WI38 (cell line): ENCODE measurements around the gene RPS15A.
"Not testable (repeated sequence)": the region's sequence is repeated elsewhere in the genome, so short reads cannot be mapped to it uniquely, and the experiment has no call there.

Experiments used
- H3K4me3 ChIP-seq: 2 replicates; pipeline ENCODE4 v1.5.1; 2011; ENCODE audit warnings: low read depth, mild to moderate bottlenecking, control low read depth, low read length
- TF ChIP-seq, protein P1 (sequence below): IDR thresholded peaks from 2 replicates; pipeline ENCODE4 v1.5.1; 2012; ENCODE audit warnings: low read depth, mild to moderate bottlenecking, control low read depth, low read length

The RPS15A gene

DNA sequence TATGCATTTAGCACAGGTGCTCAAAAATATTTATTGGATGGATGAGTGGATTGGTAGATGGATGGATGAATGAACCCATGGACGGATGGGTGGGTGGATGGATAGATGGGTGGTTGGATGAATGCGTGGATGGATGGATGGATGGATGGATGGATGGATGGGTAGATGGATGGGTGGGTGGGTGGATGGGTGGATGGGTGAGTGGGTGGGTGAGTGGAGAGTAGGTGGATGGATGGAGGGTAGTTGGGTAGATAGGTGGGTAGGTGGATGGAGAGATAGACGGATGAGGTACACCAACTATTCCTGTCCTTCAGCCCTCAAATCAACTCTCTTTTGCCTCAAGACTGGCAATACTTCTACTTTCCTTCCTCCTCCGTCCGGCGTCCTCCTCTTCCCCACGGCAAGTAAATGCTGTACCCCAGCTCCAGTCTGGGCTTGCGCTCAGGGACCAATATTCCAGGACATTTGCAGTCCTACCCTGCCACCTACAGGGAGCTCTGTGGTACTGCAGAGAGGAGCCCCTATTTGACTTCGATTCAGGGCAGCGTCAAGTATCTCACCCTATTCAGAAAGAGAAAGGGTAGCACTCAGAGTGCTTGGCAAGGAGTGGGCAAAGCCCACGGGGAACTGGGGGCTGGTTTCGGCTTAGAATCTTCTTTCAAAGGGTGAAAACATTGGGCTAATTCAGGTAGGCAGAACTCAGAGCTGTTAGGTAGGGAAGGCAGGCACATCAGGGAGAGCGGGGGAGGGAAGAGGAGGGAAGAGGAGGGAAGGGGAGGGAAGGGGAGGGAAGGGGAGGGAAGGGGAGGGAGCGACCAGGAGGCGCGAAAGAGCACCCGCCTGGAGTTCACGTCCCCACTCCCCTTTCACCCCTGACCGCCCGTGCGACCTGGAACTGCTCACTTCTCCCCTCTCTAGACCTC lies 30.3 kb downstream of the RPS15A start:
- TF ChIP-seq, protein P1, sequence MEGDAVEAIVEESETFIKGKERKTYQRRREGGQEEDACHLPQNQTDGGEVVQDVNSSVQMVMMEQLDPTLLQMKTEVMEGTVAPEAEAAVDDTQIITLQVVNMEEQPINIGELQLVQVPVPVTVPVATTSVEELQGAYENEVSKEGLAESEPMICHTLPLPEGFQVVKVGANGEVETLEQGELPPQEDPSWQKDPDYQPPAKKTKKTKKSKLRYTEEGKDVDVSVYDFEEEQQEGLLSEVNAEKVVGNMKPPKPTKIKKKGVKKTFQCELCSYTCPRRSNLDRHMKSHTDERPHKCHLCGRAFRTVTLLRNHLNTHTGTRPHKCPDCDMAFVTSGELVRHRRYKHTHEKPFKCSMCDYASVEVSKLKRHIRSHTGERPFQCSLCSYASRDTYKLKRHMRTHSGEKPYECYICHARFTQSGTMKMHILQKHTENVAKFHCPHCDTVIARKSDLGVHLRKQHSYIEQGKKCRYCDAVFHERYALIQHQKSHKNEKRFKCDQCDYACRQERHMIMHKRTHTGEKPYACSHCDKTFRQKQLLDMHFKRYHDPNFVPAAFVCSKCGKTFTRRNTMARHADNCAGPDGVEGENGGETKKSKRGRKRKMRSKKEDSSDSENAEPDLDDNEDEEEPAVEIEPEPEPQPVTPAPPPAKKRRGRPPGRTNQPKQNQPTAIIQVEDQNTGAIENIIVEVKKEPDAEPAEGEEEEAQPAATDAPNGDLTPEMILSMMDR = peak; percentile 37; the same call in 1 of the 2 replicates
- H3K4me3 ChIP-seq = not testable (repeated sequence)

DNA sequence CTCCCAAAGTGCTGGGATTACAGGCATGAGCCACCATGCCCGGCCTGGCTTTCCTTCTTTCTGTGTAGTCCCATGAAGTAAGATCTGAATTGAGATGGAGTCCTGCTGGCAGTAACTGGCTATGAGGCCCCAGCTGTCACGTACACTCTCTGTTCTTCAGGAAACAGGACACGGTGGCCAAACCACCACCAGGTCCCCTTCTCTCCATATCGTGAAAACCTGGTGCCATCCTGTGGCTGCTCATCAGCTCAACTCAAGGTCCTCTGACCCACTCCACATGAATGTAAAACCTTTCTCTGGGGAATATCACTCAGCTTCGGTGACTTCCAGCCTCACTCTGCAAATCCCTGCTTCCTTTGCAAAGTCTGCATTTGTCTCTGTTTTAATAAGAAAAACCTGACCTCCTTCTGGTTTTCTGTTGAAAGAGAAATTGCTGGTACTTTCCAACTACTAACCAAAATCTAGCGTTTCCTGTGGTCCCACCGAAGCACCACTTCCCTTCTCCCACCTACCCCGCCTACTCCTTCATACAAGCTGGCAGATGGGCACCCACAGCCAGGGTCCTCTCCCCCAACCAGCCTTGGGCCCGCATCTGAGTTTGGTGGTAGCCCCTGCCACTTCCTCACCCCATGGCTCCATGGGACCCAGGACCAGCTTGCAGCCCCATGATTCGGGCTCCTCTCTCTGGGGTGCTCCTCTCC lies 32.0 kb downstream of the RPS15A start:
- not testable (repeated sequence) for H3K4me3 ChIP-seq

DNA sequence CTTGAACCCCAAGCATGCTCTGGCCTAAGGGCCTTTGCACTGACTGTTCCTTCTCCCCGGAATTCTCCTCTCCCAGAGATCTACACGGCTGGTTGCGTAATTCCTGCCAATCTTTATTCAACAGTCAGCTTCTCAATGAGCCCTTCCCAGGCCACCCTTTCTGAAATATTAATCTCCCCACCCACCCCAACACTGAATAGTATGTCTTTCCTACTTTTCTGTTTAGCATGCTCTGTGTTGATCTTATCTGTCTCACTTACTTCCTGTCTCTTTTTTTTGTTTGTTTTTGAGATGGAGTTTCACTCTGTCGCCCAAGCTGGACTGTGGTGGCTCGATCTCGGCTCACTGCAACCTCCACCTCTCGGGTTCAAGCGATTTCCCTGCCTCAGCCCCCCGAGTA lies 33.5 kb downstream of the RPS15A start:
- not testable (repeated sequence) for H3K4me3 ChIP-seq

DNA sequence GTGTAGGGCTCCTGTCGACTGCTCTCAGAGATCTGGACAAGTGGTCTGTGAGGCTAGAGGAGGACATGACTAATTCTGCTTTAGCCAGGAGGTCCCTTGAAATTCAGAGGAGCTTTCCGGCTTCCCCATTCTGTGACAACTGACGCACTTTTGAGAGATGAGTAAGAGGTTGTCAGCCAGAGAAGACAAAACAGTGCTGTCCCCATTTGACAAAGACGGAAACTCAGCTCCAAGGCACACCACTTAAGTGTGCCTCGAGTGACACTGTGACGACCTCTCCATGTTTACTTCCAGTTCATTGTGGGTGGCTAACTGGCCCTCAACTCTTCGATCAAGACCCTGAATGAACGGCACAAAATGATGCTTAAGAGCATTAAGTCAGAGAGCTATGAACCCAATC lies 47.3 kb downstream of the RPS15A start:
- H3K4me3 ChIP-seq = not testable (repeated sequence)

DNA sequence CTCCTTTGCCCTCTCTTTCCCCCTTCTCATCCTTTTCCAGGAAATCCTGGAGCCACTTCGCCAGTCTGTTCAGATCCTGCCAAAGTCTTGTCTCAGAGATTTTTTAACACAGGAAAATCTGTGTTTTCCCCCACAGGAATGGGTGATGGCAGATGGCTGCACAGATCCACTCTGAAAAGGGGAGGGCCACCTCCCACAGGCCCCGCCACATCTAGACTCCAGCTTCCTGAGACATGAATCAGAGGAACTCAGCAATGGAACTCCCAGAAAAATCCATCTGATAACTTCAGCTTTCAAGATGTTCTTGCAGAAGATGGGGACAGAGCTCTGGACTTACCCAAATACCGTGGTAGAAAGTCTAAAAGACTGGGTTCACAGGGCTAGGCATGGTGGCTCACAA lies 50.1 kb downstream of the RPS15A start:
- H3K4me3 ChIP-seq = not testable (repeated sequence)

DNA sequence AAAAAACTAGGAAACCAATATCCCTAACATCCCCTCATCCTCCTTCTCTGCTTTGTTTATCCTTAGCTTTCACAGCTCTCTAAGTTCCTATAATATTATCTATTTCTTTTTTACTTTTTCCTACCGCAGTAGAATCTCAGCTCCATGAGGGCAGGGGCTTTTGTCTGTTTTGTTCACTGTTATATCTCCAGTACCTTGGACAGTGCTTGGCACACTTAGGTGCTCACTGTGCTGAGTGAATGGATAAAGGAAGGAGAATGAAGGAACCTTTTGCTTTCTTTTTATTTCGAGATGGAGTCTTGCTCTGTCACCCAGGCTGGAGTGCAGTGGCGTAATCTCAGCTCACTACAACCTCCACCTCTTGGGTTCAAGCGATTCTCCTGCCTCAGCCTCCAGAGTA lies 51.4 kb downstream of the RPS15A start:
- H3K4me3 ChIP-seq = not testable (repeated sequence)

DNA sequence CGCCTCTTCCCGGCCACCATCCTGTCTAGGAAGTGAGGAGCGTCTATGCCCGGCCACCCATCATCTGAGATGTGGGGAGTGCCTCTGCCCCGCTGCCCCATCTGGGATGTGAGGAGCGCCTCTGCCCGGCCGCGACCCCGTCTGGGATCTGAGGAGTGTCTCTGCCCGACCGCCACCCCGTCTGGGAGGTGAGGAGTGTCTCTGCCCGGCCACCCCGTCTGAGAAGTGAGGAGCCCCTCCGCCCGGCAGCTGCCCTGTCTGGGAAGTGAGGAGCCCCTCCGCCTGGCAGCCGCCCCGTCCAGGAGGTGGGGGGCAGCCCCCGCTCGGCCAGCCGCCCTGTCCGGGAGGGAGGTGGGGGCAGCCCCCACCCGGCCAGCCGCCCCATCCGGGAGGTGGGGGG lies 55.9 kb downstream of the RPS15A start:
- not testable (repeated sequence) for H3K4me3 ChIP-seq
